Testis (tissue), 3 donors: ENCODE data around the gene PALM2AKAP2. TPM values are rescaled to one million over a fixed set of nuclear protein-coding genes. Genes with fewer than 3 reads are reported as not detected.

Source experiments
- DNase-seq: peaks from one replicate; pipeline ENCODE4 v3.0.0-alpha.2; 2019
- H3K27ac ChIP-seq, 2 donors: fragments of 200-600 bp; sonication (generic); one replicate each; pipeline ENCODE4 v1.5.1; 2019
- H3K27me3 ChIP-seq: fragments of 200-600 bp; sonication (generic); one replicate; pipeline ENCODE4 v1.5.1; 2019
- H3K36me3 ChIP-seq: fragments of 200-600 bp; sonication (generic); one replicate; pipeline ENCODE4 v1.5.1; 2017; ENCODE audit warnings: low read depth; ENCODE audit errors: missing control alignments
- H3K4me1 ChIP-seq: fragments of 200-600 bp; sonication (generic); one replicate; pipeline ENCODE4 v1.5.1; 2019
- H3K4me3 ChIP-seq, 2 donors: fragments of 200-600 bp; sonication (generic); one replicate each; pipeline ENCODE4 v1.5.1; 2017 to 2019
- H3K9me3 ChIP-seq: fragments of 200-600 bp; sonication (generic); one replicate; pipeline ENCODE4 v1.5.1; 2017
- CTCF ChIP-seq, 3 experiments: fragments of 450-650 bp in 2 of 3; fragments of 200-600 bp in 1 of 3; sonication (generic) in 1 of 3; IDR thresholded peaks; one replicate each; pipeline ENCODE4 v1.5.1; 2016 to 2019; ENCODE audit warnings: antibody characterized with exemption in 3 of 3, mild to moderate bottlenecking in 2 of 3, moderate library complexity in 1 of 3
- POLR2A ChIP-seq: fragments of 450-650 bp; IDR thresholded peaks from one replicate; pipeline ENCODE4 v1.6.1; 2017; ENCODE audit warnings: antibody characterized with exemption, mild to moderate bottlenecking, moderate library complexity
- WGBS, 2 donors: methylation state at CpG; one replicate each; pipeline ENCODE4 v1.1.5; 2018; 5-methylcytosine and 5-hydroxymethylcytosine counted together
- intact Hi-C: fragments of 100-400 bp; cut with DNase I; formaldehyde crosslinking; loops from one replicate; pipeline ENCODE4 v1.15.1; 2023; ENCODE audit warnings: low total_unique reads
- polyA plus RNA-seq: library from polyadenylated mRNA; stranded (reverse); fragments of 350-450 nt; fragmentation: Illumina TruSeq; extraction: RNeasy Lipid Tissue Mini Kit (QIAGEN cat#74804); gene quantifications from one replicate; pipeline ENCODE4 v1.2.3, GENCODE V29; 2014; ENCODE audit warnings: low read depth, low replicate concordance; ENCODE audit not compliant: insufficient read depth
- total RNA-seq, 2 donors: library from RNA; depleted of rRNA; stranded (reverse); fragments of >200 nt; gene quantifications; one replicate each; pipeline ENCODE4 v1.2.3, GENCODE V29; 2016

PALM2AKAP2 gene
- total and polyA plus RNA-seq, 3 donors from 2014 or later = 0.25 to 2.3 (median 0.87) TPM

DNA sequence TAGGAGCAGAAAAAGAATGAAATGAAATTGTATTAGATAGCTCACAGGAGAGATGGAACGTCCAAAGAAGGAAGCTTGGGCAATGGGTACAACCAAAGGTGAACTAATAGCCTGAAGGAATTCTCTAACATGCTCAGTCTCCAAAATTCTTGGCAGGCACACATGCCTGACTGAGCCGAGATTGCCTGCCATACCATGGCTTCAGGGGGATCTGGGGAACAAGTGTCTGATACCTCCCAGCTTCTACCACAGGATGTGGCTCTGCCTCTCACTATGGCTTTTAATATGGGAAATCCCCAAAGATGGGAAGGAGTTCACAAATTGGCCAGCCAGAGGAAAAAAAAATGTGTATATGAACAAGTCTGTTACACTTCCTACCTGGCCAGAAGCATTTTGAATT lies 3.6 kb upstream of the PALM2AKAP2 start:
- intact Hi-C loops = no loop called here
- no peak for TF ChIP-seq POLR2A
- no peak for TF ChIP-seq CTCF (IDR thresholded peaks at IDR 0.05)
- 79% methylated on average over 2 of the region's 2 CpGs for WGBS, 2 donors
- no peak overlapping the region for H3K27ac ChIP-seq
- no peaks in the 10 kb centered on the region for H3K36me3 ChIP-seq
- peaks cover 5% of the 10 kb centered on the region for H3K4me1 ChIP-seq
- no peak overlapping the region for H3K4me3 ChIP-seq
- no peak for DNase-seq
- H3K27me3 ChIP-seq = no peaks in the 10 kb centered on the region
- H3K9me3 ChIP-seq = no peaks in the 10 kb centered on the region

GRCh38 chr9:109780453-109781033 lies 545 bp downstream of the PALM2AKAP2 start:
- Histone ChIP-seq H3K4me1 (peaks cover 5% of the 10 kb centered on the region), H3K9me3 (no peaks in the 10 kb centered on the region), H3K27ac (no peak overlapping the region), H3K4me3 (peak overlapping the region; percentile 48 to 51), H3K27me3 (no peaks in the 10 kb centered on the region), H3K36me3 (no peaks in the 10 kb centered on the region)
- intact Hi-C loops = no loop called here
- TF ChIP-seq POLR2A (no peak), CTCF (IDR thresholded peaks at IDR 0.05) (no peak)
- WGBS, 2 donors = 2 to 3% methylated on average over 7 to 16 of the region's 16 CpGs
- no peak for DNase-seq

GRCh38 chr9:109781086-109781485 lies 1.1 kb downstream of the PALM2AKAP2 start:
- WGBS, 2 donors = 31 to 35% methylated on average over 5 of the region's 5 CpGs
- TF ChIP-seq CTCF (IDR thresholded peaks at IDR 0.05) (no peak), POLR2A (no peak)
- Histone ChIP-seq H3K27me3 (no peaks in the 10 kb centered on the region), H3K4me1 (peaks cover 5% of the 10 kb centered on the region), H3K36me3 (no peaks in the 10 kb centered on the region), H3K27ac (no peak overlapping the region), H3K4me3 (no peak overlapping the region), H3K9me3 (no peaks in the 10 kb centered on the region)
- intact Hi-C loops = no loop called here
- DNase-seq = no peak

DNA sequence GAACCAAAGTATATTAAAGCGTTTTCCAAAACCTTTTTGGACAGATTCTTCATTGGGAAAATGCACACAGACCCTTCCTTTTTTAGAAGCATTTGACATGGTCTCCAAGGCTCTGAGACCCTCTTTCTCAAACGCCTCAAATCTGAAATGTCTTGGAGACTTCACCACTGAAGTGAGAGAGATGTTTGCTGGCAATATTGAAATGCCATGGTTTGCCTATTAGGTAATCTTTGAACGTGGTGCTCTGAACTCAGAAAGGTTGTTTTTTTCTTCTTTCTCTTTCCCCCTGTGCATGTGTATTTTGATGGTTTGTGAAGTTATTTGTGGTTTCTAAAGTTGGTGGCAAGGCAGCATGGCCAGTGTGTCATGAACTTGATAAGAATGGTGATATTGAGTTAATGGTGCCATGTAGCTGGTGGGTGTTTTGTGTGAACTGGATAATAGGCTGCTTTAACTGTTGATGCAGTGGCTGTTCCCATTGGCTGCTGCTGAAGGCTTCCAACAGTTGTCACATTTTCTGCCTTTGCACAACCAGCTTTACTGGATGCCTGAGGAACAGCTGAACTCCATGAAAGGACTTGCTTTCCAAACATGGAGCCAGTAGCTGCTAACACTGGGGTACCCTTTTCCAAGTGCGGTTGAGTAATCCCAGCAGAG lies 1.7 kb downstream of the PALM2AKAP2 start:
- WGBS, 2 donors = 46 to 58% methylated on average over 4 of the region's 4 CpGs
- no peak for DNase-seq
- no peaks in the 10 kb centered on the region for H3K9me3 ChIP-seq
- no peaks in the 10 kb centered on the region for H3K36me3 ChIP-seq
- H3K4me1 ChIP-seq = peaks cover 5% of the 10 kb centered on the region
- TF ChIP-seq CTCF (IDR thresholded peaks at IDR 0.05) = no peak
- TF ChIP-seq POLR2A = no peak
- H3K27me3 ChIP-seq = no peaks in the 10 kb centered on the region
- H3K27ac ChIP-seq = no peak overlapping the region
- intact Hi-C loops = no loop called here
- H3K4me3 ChIP-seq = no peak overlapping the region

DNA sequence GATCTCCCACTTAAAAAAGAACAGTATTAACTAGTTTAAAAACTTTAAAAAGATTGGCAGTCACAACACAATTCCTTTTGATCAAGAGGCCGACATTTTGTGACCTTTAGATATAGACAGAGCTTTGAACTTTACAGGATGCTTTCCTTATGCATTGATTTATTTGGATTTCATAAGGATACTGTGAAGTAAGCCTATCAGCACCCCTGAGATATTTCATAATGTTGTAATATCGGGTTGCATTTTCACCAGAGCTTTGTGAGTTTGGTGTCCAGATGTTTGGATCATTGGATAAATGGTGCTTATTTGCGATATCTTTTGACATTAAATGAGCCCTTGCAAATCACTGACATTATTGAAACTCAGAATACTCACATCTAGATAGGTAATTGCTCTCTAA lies 7.7 kb downstream of the PALM2AKAP2 start:
- no peaks in the 10 kb centered on the region for H3K9me3 ChIP-seq
- TF ChIP-seq POLR2A = no peak
- TF ChIP-seq CTCF (IDR thresholded peaks at IDR 0.05) = no peak
- no peak overlapping the region for H3K27ac ChIP-seq
- 89 to 90% methylated on average over 3 of the region's 3 CpGs for WGBS, 2 donors
- no peaks in the 10 kb centered on the region for H3K27me3 ChIP-seq
- no peak for DNase-seq
- no peaks in the 10 kb centered on the region for H3K36me3 ChIP-seq
- no peak overlapping the region for H3K4me3 ChIP-seq
- intact Hi-C loops = no loop called here
- H3K4me1 ChIP-seq = no peaks in the 10 kb centered on the region
